NCI-H1417 (cell line): Measurements from ENCODE around the gene GSC2.
"Not testable (repeated sequence)": the region's sequence is repeated elsewhere in the genome, so short reads cannot be mapped to it uniquely, and the experiment has no call there.

Source experiments
- DNase-seq, 3 experiments: peaks; one replicate each; lab custom pipeline; 2025; lab: John Stamatoyannopoulos, UW

Gene GSC2

DNA sequence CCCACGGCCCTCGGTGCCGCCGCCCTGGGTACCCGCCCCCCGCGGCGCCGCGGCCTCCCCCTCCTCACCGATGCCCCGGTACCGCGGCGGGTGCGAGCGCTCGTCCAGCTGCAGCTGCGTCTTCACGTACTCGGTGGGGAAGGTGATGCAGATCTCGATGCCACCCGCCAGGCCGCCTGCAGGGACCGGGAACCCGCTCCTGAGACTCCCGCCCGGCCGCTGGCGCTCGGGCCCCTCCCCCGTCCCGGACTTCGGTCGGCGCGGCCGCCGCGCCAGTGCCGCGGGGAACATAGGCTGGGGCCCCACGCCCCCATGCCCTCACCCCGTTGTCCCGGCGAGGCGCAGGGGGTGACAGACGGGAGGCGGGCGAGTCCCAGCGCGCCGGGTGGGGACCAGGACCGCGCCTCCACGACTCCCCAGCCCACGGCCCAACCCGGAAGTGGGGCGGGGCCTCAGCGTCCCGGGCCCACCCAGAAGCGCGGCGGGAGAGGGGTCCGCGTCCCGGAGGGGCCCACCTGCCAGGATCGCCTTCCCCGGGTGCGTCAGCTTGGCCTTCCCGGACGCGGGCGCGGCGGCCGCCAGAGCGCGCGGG, 28.1 kb upstream of the GSC2 start:
- DNase-seq: peak; percentile 8 to 58 (median 52)

DNA sequence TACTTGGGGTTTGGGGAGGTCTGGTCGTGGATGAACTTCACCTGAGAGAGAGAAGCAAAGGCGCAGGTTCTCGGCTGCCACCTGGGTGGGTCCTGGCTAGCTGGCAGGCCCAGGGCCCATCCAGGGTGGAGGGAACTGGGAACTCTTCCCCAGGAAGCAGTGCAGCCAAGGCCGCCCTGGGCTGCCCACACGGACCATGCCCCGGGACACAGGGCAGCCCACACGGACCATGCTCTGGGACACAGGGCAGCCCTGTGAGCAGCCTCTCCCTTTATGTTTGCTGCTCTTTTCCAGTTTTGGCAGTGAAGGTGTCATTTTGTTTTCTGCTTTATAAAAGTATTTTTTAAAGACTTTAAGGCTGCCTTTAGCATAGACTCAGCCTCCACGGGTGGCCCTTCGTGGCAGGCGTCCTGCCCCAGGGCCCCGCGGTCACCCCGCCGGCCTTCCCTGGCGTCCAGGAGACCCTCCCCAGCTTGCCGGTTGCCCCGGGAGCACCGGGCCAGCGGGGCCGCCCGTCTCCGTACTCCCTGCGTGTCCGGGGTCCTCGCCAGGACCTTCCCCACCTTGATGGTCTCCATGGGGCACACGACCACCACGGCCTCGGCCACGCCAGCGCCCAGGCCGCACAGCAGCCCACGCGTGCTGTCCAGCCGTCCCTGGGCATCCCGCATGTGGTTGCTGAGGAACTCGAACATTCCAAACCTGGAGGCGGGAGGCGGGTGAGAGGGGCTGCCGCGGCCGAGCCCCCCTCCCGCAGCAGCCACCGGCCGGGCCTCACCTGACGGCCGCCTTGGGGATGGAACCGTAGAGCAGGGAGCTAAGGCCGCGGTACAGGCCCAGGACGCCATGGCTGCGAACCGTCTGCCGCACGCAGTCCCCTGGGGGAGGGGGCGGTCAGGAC, 27.3 kb upstream of the GSC2 start:
- no peak for DNase-seq

DNA sequence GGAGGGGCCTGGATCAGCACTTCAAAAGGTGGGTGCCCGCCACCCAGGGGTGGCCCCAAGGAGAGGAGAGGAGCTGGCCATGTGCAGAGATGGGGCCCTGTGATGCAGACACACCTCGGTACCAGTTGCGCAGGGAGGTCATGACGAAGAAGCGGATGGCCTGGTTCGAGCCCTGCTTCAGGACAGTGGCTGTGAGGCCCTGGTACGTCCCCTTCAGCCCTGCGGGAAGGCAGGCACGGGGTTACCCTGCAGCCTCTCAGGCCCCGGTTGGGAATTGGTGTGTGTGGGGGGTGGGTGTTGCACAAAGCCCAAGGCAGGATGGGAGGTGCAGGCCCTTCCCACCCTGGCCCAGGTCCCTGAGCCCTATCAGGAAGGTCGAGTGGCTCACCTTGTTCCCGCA, 26.6 kb upstream of the GSC2 start:
- no peak for DNase-seq

DNA sequence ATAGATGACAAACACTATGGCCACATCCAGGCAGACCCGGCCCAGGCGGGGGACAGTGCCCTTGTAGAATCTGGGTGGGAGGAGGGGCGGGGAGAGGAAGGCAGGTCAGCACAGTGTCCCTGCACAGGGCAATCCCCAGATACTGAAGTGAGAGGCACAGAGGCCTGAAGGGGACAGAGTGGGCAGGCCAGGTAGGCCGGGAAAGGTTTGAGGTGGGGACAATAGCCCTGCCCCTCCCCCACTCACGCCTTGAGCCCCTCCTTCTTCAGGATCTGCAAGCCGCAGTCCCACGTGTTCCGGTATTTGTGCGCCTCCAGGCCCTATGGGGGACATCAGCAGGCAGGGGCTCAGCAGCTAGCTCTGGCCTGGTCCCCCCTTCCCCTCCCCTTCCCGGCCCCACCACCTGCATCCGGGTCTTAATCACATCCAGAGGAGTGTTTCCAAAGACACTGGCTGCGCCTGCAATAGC, 26.1 kb upstream of the GSC2 start:
- DNase-seq: no peak

DNA sequence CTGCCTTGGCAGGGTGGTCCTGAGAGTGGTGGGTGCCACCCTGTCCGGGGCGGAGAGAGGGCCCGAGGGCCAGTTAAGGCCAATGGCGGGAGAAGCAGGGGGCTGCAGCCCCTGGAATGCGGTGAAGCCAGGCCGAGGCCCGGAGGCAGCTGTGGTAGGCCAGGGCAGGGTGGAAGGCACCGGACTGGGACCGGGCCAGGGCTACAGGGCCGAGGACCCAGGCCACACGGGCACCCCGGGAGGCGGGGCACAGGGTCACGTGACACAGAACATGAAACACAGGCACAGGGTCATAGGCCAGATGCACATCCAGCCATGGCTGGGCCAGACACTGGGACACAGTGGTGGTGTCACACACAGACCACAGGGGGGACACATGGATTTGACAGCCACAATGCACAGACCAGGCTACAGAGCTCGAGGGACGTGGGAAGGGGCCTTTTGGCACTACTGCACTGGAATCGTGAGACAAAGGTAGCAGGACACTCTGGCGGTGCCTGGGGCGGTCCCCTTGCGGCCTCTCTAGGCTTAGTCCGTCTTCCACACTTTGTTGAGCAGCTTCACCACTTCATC, 25.6 kb upstream of the GSC2 start:
- DNase-seq: peak in 1 of 3 experiments; percentile 3

DNA sequence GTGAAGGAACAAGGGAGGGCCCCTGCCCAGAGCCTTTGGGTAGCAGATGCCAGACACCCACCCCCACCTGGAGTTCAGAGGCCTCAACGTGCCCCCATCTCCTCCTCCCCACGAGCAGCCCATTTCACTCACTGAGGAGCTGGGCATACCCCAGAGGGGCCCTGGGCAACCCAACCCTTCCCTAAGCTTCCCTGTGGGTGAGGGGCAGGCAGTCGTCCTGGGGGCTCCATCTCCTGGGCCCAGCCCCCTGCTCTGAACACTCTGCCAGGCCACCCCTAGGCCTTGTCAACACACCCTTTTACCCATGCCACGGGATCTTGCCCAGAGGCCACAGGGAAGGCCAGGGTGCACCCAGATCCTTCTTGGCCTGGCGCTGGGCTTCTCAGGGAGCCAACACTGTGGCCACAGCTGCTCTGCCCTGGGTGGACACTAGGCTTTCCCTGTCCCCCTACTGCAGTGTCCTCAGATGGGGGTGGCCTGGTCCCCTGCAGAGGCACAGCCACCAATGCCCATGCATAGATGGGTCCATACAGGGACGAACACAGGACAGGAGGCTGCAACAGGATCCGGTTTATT, 25.0 kb upstream of the GSC2 start:
- no peak for DNase-seq

DNA sequence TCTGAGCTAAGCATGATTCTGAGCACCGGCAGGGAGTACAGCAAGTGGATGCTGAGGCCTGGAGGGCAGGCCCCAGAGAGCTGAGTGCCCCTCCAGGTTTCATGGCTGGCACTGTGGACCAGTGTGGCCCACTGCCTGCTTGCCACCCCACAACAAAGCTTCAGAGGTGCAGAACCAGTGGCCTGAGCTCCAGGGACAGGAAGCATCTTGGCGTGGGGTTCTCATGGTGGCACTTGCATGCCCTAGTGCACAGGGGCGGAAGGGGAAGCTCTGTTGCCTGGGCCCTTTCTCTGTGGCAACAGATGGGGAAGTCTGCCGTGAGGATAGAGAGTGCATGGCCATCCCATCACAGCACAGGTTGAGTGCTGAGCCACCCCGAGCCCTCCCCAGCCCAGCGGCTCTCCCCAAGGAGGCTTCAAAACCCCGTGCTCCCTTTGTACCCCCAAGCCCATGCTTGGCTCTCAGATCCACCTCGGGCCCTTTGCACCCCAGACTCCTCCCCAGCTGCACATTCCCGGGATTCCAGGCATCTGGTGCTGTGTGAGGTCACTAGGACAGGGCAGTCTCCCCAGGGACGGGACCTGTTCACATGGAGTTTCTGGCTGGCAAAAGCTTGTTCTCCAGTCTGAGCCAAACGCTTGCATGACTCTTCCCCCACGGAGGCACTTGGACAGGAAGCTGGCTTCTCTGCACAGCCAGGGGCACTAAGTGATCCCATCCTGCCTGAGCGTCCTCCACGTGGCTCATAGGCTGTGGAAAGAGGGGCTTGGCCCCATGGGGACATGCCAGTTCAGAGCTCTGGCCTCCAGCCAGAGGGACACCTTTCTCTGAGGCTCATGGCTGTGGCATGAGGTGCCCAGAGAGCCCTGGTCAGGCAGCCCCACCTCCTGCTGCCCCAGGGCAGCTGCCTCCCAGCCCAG, 24.3 kb upstream of the GSC2 start:
- DNase-seq: no peak

DNA sequence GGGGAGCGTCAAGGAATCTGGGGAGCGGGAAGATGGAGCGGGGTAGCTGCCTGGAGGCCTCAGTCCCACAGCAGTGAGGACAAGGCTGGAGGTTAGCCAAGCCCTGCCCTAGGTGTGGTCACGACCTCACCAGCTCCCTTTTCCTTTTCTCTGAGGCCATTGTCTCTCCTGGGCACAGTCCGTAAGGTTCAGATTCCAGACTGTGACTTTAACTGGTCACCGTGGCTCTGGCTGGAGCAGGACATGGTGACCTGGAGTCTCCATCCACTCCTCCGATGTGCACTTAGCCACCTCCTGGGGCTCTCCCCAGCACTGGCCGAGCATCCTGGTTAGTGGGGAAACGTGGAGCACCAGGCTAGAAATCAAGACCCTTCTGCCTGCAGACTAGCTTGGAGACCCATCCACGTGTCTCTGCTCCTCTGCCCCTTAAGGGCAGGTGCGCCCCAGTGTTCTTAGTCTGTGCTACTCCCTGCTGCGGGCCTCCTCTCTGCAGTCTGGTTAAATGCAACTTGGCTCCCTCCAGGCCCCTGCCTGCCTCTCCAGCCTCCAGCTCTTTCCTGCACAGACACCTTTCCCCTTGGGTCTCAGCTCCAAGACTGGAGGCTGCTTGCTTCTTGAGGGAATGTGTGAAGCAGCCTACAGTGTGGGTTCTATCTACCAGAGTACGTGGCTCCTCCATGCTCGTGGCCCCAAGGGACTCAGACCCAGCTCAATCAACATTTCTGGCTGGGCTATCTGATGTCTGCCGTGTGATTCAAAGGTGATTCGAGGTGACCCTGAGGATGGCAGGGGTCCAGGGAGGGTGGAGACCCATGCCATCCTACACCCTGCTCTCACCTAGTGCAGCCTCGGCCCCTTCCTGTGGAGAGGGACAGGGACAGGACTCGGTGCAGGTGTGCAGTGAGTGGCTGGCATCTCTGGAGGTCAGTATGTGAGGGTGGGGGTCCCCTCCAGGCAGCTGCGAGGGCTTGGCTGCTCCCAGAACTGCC, 23.2 kb upstream of the GSC2 start:
- no peak for DNase-seq

DNA sequence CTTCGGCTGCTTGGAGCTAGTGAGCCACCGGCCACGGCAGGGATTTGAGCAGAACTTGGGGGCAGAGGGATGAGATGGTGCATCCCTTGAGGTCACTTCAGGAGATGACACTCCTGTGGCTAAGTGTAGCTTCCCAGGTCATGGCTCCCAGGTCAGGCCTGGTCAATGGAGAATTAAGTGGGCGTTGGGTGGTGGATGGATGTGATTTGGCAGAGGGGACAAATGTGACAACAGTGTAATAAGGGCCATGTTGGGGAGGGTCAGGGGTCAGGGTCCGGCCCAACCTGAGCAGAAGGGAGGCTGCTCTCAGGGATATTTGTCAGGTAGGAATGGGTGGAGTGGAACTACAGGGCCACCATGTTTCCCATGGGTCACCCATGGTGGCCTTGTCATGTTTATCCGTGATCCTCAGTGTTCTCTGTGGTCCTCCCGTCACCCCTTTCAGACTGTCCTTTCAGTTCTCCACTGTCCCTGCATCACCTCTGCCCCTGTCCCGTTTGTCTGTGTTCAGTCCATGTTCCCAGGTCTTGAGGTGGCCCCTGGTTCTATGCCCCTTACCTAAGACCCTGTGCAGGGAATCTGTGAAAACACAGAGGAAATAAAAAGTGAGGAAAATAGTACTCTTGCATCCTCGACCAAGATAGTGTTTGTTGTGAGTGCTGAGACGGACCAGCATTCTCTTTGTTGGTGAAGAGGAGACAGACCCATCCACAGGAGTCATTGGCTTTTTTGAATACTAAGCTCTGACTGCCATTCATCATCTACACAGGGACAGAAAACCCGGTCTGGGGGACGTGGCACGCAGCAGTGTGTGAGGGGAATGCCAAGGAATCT, 22.3 kb upstream of the GSC2 start:
- no peak for DNase-seq

DNA sequence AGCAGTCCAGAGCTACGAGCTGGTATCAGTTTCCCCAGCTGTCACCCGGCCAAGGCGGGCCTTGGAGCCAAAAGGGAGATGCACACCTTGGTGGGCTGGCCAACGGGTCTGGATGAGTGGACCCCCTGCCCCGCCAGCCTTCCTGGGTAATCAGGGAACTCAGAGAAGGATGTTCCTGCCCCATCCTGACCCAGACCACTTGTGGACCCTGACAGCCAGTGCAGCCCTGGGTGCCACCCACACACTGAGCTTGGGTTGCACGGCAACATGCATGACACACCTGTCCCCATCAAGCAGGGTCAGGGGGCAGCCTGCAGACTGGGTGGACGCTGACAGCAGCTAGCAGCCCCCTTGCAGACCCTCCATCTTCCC, 19.8 kb upstream of the GSC2 start:
- no peak for DNase-seq

DNA sequence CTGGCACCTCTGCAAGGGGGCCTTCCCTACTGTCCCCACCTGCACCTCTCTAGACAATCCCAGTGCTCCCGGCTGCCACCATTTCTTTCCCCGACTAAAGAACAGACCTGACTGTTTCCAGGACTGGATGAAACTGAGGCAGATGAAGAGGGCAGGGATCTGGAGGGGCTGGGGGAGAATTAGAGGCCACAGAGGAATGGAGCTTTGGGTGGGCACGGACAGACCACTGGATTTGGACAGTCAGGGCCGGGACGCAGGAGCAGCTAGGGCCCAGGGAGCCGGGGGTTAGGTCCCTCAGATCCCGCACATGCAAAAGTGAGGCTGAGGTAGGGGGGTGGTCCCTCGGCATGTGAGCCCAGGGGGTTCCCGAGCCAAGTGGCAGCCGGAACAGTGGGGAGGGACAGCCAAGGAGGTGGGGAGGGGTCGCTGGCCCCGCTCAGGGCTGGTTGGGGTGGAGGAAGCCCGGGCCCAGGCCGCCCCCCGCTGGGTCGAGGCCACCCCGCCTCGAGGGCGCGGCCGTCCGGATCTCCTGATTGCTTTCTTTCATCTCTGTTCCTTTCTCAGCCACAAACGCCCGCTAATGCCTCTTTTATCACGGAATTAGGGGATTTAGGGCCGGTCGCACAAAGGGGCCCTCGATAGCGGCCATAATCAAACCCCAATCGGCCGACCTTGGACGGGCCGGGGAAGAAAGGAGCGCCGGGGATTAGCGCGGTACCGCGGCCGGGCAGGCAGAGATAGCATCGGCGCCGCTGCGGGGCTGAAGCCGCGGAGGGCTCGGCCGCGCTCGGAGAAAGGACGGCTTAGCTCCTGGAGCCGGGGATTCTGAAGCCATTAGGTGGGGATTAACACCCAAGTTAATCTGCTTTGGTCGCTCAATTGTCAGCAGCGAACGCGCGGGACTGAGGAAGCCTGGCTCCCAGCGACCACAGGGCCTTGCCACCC, 19.2 kb upstream of the GSC2 start:
- DNase-seq: no peak

DNA sequence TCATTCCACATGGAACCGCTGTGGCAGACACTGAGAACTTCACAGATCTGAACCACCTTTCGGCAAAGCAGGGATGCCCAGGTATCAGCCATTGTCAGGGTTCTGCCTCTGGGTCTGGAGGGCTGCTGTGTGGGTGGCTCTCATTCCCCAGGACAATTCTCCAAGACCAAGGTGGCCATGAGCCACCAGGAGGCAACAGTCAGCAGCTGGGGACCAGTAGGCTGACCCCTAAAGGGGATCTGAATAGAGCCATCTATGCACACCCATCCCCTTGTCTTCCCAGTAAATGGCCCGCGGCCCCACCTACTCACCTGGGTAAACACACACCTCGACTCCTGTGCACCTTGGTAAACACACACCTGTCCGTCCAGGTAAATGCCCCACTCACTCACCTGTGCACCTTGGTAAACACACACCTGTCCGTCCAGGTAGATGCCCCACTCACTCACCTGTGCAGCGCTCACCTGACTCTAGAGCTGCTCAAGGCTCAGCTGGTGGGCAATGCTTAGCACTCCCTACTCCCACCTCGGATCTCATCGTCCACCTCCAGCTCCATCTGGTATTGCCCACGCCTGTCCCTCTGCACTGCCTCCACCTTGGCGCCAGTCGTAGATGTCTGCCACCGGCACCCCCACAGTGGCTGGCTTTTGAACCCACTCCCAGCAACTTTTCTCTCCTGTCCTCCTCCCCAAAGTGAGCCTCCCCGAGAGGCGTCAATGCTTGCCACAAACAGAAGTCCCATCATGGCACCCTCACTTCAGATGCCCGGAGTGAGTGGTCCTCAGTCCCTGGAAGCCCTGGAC, 18.2 kb upstream of the GSC2 start:
- DNase-seq: peak in 2 of 3 experiments; percentile 18 to 58

DNA sequence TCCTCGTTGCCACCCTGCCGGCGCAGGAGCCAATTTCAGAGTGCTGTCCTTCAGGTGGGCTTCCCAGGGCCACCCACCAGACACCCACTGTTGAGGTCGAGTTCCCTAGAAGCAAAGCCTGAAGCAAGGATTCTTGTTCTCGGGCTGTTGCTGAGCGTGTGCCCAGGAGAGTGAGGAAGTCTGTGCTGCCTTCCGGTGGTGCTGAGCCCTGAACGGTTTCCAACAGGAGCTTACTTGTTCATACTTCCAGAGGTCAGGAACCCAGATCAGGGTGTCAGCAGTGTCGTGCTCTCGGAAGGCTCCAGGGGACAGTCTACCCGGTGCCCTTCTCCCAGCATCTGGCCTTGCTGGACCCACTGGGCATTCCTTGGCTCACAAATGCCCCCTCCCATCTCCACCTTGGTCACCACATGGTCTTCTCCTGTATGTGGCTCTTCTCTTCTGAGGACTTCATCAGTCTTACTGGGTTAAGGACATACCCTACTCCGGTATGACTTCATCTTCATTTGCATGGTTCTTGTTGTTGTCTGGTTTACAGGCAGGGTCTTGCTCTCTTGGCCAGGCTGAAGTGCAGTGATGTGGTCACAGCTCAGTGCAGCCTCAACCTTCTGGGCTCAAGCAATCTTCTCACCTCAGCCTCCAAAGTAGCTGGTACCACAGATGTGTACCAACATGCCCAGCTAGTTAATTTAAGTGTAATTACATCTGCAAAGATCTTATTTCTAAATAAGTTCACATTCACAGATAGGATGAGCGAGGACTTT, 17.2 kb upstream of the GSC2 start:
- no peak for DNase-seq

DNA sequence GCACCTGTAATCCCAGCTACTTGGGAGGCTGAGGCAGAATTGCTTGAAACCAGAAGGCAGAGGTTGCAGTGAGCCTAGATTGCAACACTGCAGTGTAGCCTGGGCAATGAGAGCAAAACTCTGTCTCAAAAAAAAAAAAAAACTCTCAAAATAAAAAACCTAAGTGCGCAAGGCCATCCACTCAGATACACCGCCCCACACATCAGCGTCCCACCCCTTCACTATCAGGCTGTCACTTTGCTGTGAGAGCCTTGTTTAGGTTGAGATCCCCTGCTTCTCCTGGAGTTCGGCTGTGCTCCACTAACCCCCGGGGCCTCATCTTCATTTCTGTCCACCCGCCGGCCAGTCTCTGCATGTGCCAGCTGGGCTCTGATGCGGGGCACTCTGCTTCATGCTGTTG, 16.3 kb upstream of the GSC2 start:
- DNase-seq: no peak

DNA sequence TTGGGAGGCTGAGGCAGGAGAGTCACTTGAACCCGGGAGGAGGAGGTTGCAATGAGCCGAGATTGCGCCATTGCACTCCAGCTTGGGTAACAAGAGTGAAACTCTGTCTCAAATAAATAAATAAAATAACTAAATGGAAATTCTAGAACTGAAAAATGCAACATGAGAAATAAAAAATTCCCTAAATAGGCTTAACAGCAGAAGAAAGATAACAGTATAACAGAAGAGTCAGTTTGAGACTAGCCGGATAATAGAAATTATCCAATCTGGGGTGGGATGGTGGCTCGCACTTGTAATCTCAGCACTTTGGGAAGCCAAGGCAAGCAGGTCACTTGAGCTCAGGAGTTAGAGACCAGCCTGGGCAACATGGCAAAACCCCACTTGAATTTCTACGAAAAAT, 14.3 kb upstream of the GSC2 start:
- DNase-seq: no peak

DNA sequence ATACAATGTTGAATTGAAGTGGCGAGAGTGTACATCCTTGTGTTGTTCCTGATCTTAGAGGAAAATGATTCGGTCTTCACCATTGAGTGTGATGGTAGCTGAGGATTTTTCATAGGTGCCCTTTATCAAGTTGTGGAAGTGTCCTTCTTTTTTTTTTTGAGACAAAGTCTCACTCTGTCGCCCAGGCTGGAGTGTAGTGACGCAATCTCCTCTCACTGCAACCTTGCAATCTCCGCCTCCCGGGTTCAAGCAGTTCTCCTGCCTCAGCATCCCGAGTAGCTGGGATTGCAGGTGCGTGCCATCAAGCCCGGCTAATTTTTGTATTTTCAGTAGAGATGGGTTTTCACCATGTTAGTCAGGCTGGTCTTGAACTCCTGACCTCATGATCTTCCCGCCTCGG, 8.6 kb upstream of the GSC2 start:
- not testable (repeated sequence) for DNase-seq

DNA sequence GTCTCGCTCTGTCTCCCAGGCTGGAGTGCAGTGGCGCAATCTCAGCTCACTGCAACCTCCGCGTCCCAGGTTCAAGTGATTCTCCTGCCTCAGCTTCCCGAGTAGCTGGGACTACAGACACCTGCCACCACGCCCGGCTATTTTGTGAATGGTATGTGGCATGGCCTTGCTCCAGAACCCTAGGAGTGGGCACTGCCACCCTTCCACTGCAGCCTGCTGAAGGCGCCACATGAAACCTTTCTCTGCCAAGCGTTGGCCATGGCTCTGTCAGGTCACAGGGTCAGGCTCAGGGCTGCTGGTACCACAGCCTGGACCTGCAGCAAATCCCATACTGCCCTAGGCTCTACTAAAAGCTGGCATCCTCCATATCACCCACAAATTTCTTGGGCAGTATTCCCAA, 6.0 kb upstream of the GSC2 start:
- not testable (repeated sequence) for DNase-seq
